Breast epithelium (tissue), 3 donors: ENCODE measurements around the gene TM7SF2.

ENCODE experiments used
- POLR2A ChIP-seq: fragments of 450-650 bp; IDR thresholded peaks from one replicate; pipeline ENCODE4 v1.6.1; 2016; ENCODE audit warnings: antibody characterized with exemption, mild to moderate bottlenecking, moderate library complexity
- TF ChIP-seq, protein P1 (sequence below), 3 donors: fragments of 450-650 bp; IDR thresholded peaks; one replicate each; pipeline ENCODE4 v1.5.1; 2016 to 2017; ENCODE audit warnings: antibody characterized with exemption in 3 of 3, mild to moderate bottlenecking in 3 of 3, moderate library complexity in 3 of 3

DNA sequence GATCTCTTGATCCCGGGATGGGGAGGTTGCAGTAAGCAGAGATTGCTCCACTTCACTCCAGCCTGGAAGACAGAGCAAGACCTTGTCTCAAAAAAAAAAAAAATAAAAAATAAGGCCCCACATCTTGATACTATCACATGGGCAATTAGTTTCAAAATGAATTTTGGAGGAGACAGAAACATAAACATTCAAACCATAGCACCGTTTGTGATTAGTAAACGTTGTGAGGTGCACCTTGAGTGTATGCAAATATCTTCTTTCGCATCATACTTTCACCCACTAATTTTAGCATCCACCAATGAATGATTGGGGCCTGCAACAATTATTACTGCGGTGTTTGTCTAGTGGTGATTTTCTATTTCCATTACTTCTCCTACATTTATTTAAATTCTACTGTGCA lies 47.3 kb downstream of the TM7SF2 start:
- TF ChIP-seq, protein P1, sequence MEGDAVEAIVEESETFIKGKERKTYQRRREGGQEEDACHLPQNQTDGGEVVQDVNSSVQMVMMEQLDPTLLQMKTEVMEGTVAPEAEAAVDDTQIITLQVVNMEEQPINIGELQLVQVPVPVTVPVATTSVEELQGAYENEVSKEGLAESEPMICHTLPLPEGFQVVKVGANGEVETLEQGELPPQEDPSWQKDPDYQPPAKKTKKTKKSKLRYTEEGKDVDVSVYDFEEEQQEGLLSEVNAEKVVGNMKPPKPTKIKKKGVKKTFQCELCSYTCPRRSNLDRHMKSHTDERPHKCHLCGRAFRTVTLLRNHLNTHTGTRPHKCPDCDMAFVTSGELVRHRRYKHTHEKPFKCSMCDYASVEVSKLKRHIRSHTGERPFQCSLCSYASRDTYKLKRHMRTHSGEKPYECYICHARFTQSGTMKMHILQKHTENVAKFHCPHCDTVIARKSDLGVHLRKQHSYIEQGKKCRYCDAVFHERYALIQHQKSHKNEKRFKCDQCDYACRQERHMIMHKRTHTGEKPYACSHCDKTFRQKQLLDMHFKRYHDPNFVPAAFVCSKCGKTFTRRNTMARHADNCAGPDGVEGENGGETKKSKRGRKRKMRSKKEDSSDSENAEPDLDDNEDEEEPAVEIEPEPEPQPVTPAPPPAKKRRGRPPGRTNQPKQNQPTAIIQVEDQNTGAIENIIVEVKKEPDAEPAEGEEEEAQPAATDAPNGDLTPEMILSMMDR (IDR thresholded peaks at IDR 0.05): no peak
- TF ChIP-seq POLR2A: no peak
